Activated CD8-positive, alpha-beta memory T cell treated with anti-CD3 and anti-CD28 coated beads, Interleukin-2, amount 50 U/mL, for 4 hours (primary cell): ENCODE measurements around the gene PDE4B.

Source experiments
- DNase-seq: peaks from one replicate; pipeline ENCODE4 v3.0.0-alpha.2; 2020

Gene PDE4B

GRCh38 chr1:66374148-66374547 is 581.5 kb downstream of the PDE4B start:
- DNase-seq = no peak

- DNase-seq = peak; percentile 19
Measured at GRCh38 chr1:66374561-66375111, 581.9 kb downstream of the PDE4B start.

GRCh38 chr1:66375125-66375524 is 582.4 kb downstream of the PDE4B start:
- DNase-seq = no peak

GRCh38 chr1:66380452-66381212 is 587.9 kb downstream of the PDE4B start:
- DNase-seq = no peak

- DNase-seq = no peak
Measured at GRCh38 chr1:66381621-66382275, 589.1 kb downstream of the PDE4B start.

- no peak for DNase-seq
Measured at GRCh38 chr1:66383168-66383567, 590.5 kb downstream of the PDE4B start.

GRCh38 chr1:66383611-66384010 is 590.9 kb downstream of the PDE4B start:
- no peak for DNase-seq

GRCh38 chr1:66384258-66384921 is 591.7 kb downstream of the PDE4B start:
- no peak for DNase-seq

- no peak for DNase-seq
Measured at GRCh38 chr1:66386712-66387111, 594.0 kb downstream of the PDE4B start.

- no peak for DNase-seq
Measured at GRCh38 chr1:66388913-66389312, 596.2 kb downstream of the PDE4B start.

- no peak for DNase-seq
Measured at GRCh38 chr1:66393586-66394287, 601.0 kb downstream of the PDE4B start.

GRCh38 chr1:66394603-66395002 is 601.9 kb downstream of the PDE4B start:
- DNase-seq = no peak

GRCh38 chr1:66395202-66396061 is 602.7 kb downstream of the PDE4B start:
- no peak for DNase-seq

- DNase-seq = no peak
Measured at GRCh38 chr1:66396212-66396890, 603.7 kb downstream of the PDE4B start.

GRCh38 chr1:66397192-66397591 is 604.5 kb downstream of the PDE4B start:
- no peak for DNase-seq

- DNase-seq = no peak
Measured at GRCh38 chr1:66399888-66400529, 607.3 kb downstream of the PDE4B start.

GRCh38 chr1:66400660-66401059 is 608.0 kb downstream of the PDE4B start:
- DNase-seq = no peak

- DNase-seq = no peak
Measured at GRCh38 chr1:66401244-66401643, 608.5 kb downstream of the PDE4B start.

GRCh38 chr1:66402194-66402593 is 609.5 kb downstream of the PDE4B start:
- DNase-seq = no peak

- DNase-seq = no peak
Measured at GRCh38 chr1:66403007-66403731, 610.5 kb downstream of the PDE4B start.
